Esophagus muscularis mucosa (tissue), 4 donors: ENCODE data around the gene NADSYN1. TPM values are rescaled to one million over a fixed set of nuclear protein-coding genes. Genes with fewer than 3 reads are reported as not detected.

Experiments
- DNase-seq: peaks from one replicate; pipeline ENCODE4 v3.0.0-alpha.2; 2017; ENCODE audit errors: extremely low spot score
- H3K27ac ChIP-seq, 4 donors: fragments of 200-600 bp; sonication (generic); replicated peaks in 1 of 4; 1 replicate in 3 of 4; 2 replicates in 1 of 4; pipeline ENCODE4 v1.5.1; 2016 to 2019; ENCODE audit warnings: mild to moderate bottlenecking in 1 of 4
- H3K27me3 ChIP-seq, 4 donors: fragments of 200-600 bp; sonication (generic); one replicate each; pipeline versions ENCODE4 v1.5.1 to v1.6.0; 2016 to 2019
- H3K36me3 ChIP-seq, 4 donors: fragments of 200-600 bp; sonication (generic); one replicate each; pipeline ENCODE4 v1.5.1; 2016 to 2019
- H3K4me1 ChIP-seq, 4 donors: fragments of 200-600 bp; sonication (generic); one replicate each; pipeline ENCODE4 v1.5.1; 2016 to 2019
- H3K4me3 ChIP-seq, 4 donors: fragments of 200-600 bp; sonication (generic); 1 replicate in 2 of 4; 2 replicates in 2 of 4; pipeline ENCODE4 v1.5.1; 2016 to 2019; ENCODE audit warnings: mild to moderate bottlenecking in 4 of 4, moderate library complexity in 1 of 4
- H3K9me3 ChIP-seq, 4 donors: fragments of 200-600 bp; sonication (generic); 1 replicate in 3 of 4; 2 replicates in 1 of 4; pipeline ENCODE4 v1.5.1; 2016 to 2019
- EP300 ChIP-seq: sonication (generic); formaldehyde crosslinking; IDR thresholded peaks from one replicate; pipeline ENCODE4 v1.6.1; 2017; ENCODE audit warnings: antibody characterized with exemption
- POLR2A ChIP-seq: fragments of 450-650 bp; IDR thresholded peaks from one replicate; pipeline ENCODE4 v1.6.1; 2017; ENCODE audit warnings: antibody characterized with exemption, moderate library complexity, mild to moderate bottlenecking, low read depth
- POLR2AphosphoS5 ChIP-seq, 2 donors: sonication (generic); formaldehyde crosslinking; IDR thresholded peaks; one replicate each; pipeline ENCODE4 v1.6.1; 2017; ENCODE audit warnings: antibody characterized with exemption in 2 of 2
- WGBS: methylation state at CpG from one replicate; pipeline ENCODE4 v1.1.5; 2018; 5-methylcytosine and 5-hydroxymethylcytosine counted together
- intact Hi-C: fragments of 100-400 bp; cut with DNase I; formaldehyde crosslinking; loops from one replicate; pipeline ENCODE4 v1.15.1; 2023
- total RNA-seq, 4 donors: library from RNA; depleted of rRNA; stranded (reverse); fragments of >200 nt; gene quantifications; one replicate each; pipeline versions ENCODE4 v1.1.0 to v1.2.1, GENCODE V29; 2016
- TF ChIP-seq, protein P1 (sequence below), 3 experiments: fragments of 200-600 bp in 2 of 3; fragments of 450-650 bp in 1 of 3; sonication (generic) in 2 of 3; IDR thresholded peaks; one replicate each; pipeline ENCODE4 v1.5.1; 2017 to 2019; ENCODE audit warnings: antibody characterized with exemption in 3 of 3, mild to moderate bottlenecking in 2 of 3, moderate library complexity in 1 of 3

NADSYN1 gene
- total RNA-seq, 4 donors from 2014 or later: 38.4 to 44.4 (median 42.2) TPM

DNA sequence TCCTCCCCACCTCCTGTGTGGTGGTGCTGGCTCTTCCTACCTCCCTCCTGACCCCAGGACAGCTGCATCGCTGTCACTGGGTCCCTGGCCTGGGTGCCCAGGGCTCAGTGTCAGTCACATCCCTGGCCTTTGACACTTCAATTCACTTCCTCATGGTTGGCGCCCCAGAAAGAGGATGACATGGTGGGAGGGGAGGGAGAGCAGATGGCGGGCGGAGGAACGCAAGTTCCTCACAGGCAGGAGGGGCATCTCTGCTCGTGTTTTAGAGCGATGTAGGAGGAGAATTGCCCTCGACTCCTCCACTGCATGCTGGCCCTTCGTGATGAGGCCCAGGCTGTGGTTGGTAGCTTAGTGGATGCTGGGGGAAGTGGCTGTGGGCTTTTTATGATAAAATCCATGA is 38.9 kb downstream of the NADSYN1 start:
- peaks cover 54 to 89% (median 67%) of the 10 kb centered on the region in 4 donors for H3K36me3 ChIP-seq
- no peaks in the 10 kb centered on the region for H3K27me3 ChIP-seq
- H3K27ac ChIP-seq: no peak overlapping the region
- H3K4me1 ChIP-seq: no peaks in the 10 kb centered on the region
- H3K4me3 ChIP-seq: no peak overlapping the region
- WGBS: 93% methylated on average over 9 of the region's 9 CpGs
- no peak for DNase-seq
- no peaks in the 10 kb centered on the region for H3K9me3 ChIP-seq
- intact Hi-C loops: no loop called here
- TF ChIP-seq POLR2AphosphoS5 (IDR thresholded peaks at IDR 0.05) (no peak), EP300 (no peak), POLR2A (no peak)
- TF ChIP-seq, protein P1, sequence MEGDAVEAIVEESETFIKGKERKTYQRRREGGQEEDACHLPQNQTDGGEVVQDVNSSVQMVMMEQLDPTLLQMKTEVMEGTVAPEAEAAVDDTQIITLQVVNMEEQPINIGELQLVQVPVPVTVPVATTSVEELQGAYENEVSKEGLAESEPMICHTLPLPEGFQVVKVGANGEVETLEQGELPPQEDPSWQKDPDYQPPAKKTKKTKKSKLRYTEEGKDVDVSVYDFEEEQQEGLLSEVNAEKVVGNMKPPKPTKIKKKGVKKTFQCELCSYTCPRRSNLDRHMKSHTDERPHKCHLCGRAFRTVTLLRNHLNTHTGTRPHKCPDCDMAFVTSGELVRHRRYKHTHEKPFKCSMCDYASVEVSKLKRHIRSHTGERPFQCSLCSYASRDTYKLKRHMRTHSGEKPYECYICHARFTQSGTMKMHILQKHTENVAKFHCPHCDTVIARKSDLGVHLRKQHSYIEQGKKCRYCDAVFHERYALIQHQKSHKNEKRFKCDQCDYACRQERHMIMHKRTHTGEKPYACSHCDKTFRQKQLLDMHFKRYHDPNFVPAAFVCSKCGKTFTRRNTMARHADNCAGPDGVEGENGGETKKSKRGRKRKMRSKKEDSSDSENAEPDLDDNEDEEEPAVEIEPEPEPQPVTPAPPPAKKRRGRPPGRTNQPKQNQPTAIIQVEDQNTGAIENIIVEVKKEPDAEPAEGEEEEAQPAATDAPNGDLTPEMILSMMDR (IDR thresholded peaks at IDR 0.05): no peak

DNA sequence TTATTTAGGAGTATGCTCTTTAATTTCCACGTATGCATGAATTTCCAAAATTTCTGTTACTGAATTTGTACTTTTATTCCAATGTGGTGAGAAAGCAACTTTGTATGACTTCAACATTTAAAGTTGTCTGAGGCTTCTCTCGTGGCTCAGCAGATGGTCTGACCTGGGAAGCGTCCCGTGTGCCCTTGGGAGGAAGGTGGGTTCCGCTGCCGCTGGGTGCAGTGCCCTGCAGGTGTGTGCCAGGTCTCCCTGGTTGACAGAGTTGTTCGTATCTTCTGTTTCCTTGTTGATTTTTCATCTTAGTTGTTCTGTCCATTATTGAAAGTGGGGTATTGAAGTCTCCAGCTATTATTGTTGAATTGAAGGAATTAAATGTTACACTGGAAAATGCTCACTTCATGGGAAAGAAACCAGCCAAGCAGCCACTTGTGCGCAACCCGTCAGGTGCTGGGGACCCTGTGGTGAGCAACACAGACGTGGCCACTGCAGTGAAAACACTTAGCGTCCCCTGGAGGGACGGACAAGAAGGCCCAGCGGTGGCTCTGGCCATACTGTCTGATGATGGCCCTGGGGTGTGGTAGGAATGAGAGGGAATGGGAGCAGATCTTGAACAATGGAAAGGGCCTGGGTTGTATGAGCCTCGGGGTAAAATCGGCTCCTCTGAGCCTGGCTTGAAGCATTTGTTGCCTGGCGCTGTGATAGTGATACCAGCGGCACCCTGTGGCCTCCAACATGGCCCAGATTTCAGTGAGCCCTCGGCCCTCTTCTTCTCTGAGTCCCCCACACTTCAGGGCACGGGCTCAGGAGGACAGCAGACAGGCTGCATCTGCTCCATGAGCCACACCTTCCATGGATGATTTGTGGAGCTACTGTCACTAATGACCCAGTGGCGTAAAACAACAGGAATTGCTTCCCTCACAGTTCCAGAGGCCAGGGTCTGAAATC is 42.6 kb downstream of the NADSYN1 start:
- no peaks in the 10 kb centered on the region for H3K9me3 ChIP-seq
- no peak for TF ChIP-seq POLR2A
- TF ChIP-seq, protein P1 (IDR thresholded peaks at IDR 0.05): no peak
- no peak for TF ChIP-seq EP300
- TF ChIP-seq POLR2AphosphoS5 (IDR thresholded peaks at IDR 0.05): no peak
- 95% methylated on average over 16 of the region's 20 CpGs for WGBS
- intact Hi-C loops: no loop called here
- H3K4me1 ChIP-seq: no peaks in the 10 kb centered on the region
- peaks cover 82 to 100% (median 86%) of the 10 kb centered on the region in 4 donors for H3K36me3 ChIP-seq
- no peaks in the 10 kb centered on the region for H3K27me3 ChIP-seq
- DNase-seq: no peak
- no peak overlapping the region for H3K27ac ChIP-seq
- no peak overlapping the region for H3K4me3 ChIP-seq

DNA sequence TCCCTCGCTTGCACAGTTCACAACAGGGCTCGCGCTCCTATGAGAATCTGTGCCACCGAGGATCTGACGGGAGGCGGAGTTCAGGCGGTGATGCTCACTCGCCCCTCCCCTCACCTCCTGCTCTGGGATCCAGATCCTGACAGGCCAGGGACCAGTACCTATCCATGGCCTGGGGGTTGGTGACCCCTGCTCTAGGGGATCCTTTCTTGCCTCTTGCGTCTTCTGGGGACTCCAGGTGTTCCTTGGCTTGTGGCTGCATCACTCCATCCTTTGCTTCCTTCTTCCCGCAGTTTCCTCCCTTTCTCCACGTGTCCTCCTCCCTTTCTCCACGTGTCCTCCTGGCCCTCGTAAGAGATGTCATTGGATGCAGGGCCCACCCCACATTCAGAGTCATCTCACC is 43.4 kb downstream of the NADSYN1 start:
- TF ChIP-seq, protein P1 (IDR thresholded peaks at IDR 0.05): no peak
- no peak for TF ChIP-seq POLR2AphosphoS5 (IDR thresholded peaks at IDR 0.05)
- TF ChIP-seq EP300: no peak
- TF ChIP-seq POLR2A: no peak

GRCh38 chr11:71498091-71498490 is 45.1 kb downstream of the NADSYN1 start:
- intact Hi-C loops: no loop called here
- Histone ChIP-seq H3K9me3 (no peaks in the 10 kb centered on the region), H3K4me1 (no peaks in the 10 kb centered on the region), H3K27ac (no peak overlapping the region), H3K27me3 (no peaks in the 10 kb centered on the region), H3K36me3 (peaks cover 65 to 97% (median 82%) of the 10 kb centered on the region in 4 donors), H3K4me3 (no peak overlapping the region)
- WGBS: 98% methylated on average over 18 of the region's 19 CpGs
- DNase-seq: no peak
- TF ChIP-seq, protein P1 (IDR thresholded peaks at IDR 0.05): no peak
- TF ChIP-seq POLR2A: no peak
- no peak for TF ChIP-seq POLR2AphosphoS5 (IDR thresholded peaks at IDR 0.05)
- no peak for TF ChIP-seq EP300

More for the DNA sequence above, 43.4 kb downstream of the NADSYN1 start:
- Histone ChIP-seq H3K27ac (no peak overlapping the region), H3K4me3 (no peak overlapping the region), H3K4me1 (no peaks in the 10 kb centered on the region), H3K27me3 (no peaks in the 10 kb centered on the region), H3K36me3 (peaks cover 81 to 100% (median 86%) of the 10 kb centered on the region in 4 donors), H3K9me3 (no peaks in the 10 kb centered on the region)
- no peak for DNase-seq
- intact Hi-C loops: no loop called here
- whole genome bisulfite sequencing: 92% methylated on average over 12 of the region's 13 CpGs
